Measurements from ENCODE around the gene CHRNA4. TPM values are rescaled to one million over a fixed set of nuclear protein-coding genes. Genes with fewer than 3 reads are reported as not detected.

The CHRNA4 gene
- total and polyA plus RNA-seq, 5 donors from 2014 or later: not detected

GRCh38 chr20:63316502-63316921 is 44.6 kb downstream of the CHRNA4 start:
- Mint-ChIP-seq H3K27me3 (no peaks in the 10 kb centered on the region), H3K9me3 (no peaks in the 10 kb centered on the region), H3K36me3 (no peaks in the 10 kb centered on the region), H3K4me1 (no peaks in the 10 kb centered on the region), H3K27ac (no peak overlapping the region), H3K4me3 (no peak overlapping the region)
- DNase-seq: no peak
- Histone ChIP-seq H3K9me3 (ENCODE audit: control insufficient read depth in 2 of 2, low read length in 2 of 2) (no peaks in the 10 kb centered on the region), H3K4me3 (ENCODE audit: low read depth, low read length) (no peak overlapping the region), H3K36me3 (ENCODE audit: control insufficient read depth, insufficient read depth, low read length) (no peaks in the 10 kb centered on the region), H3K27me3 (ENCODE audit: control insufficient read depth, insufficient read depth, low read length) (no peaks in the 10 kb centered on the region), H3K4me1 (ENCODE audit: control insufficient read depth, insufficient read depth, low read length, poor library complexity, severe bottlenecking) (no peaks in the 10 kb centered on the region), H3K27ac (ENCODE audit: insufficient read depth, low read length, poor library complexity, severe bottlenecking) (no peak overlapping the region)
- ATAC-seq (ENCODE audit: low read depth in 2 of 2): no peak

GRCh38 chr20:63315731-63316491 is 45.2 kb downstream of the CHRNA4 start:
- Mint-ChIP-seq H3K27ac (no peak overlapping the region), H3K9me3 (no peaks in the 10 kb centered on the region), H3K4me3 (no peak overlapping the region), H3K36me3 (no peaks in the 10 kb centered on the region), H3K27me3 (no peaks in the 10 kb centered on the region), H3K4me1 (no peaks in the 10 kb centered on the region)
- Histone ChIP-seq H3K4me3 (ENCODE audit: low read depth, low read length) (no peak overlapping the region), H3K27me3 (ENCODE audit: control insufficient read depth, insufficient read depth, low read length) (no peaks in the 10 kb centered on the region), H3K9me3 (ENCODE audit: control insufficient read depth in 2 of 2, low read length in 2 of 2) (no peaks in the 10 kb centered on the region), H3K36me3 (ENCODE audit: control insufficient read depth, insufficient read depth, low read length) (no peaks in the 10 kb centered on the region), H3K27ac (ENCODE audit: insufficient read depth, low read length, poor library complexity, severe bottlenecking) (no peak overlapping the region), H3K4me1 (ENCODE audit: control insufficient read depth, insufficient read depth, low read length, poor library complexity, severe bottlenecking) (no peaks in the 10 kb centered on the region)
- no peak for ATAC-seq (ENCODE audit: low read depth in 2 of 2)
- DNase-seq: no peak

- Mint-ChIP-seq H3K4me1 (no peaks in the 10 kb centered on the region), H3K36me3 (no peaks in the 10 kb centered on the region), H3K9me3 (no peaks in the 10 kb centered on the region), H3K27ac (no peak overlapping the region), H3K4me3 (no peak overlapping the region), H3K27me3 (no peaks in the 10 kb centered on the region)
- Histone ChIP-seq H3K36me3 (ENCODE audit: control insufficient read depth, insufficient read depth, low read length) (no peaks in the 10 kb centered on the region), H3K27ac (ENCODE audit: insufficient read depth, low read length, poor library complexity, severe bottlenecking) (no peak overlapping the region), H3K9me3 (ENCODE audit: control insufficient read depth in 2 of 2, low read length in 2 of 2) (no peaks in the 10 kb centered on the region), H3K4me1 (ENCODE audit: control insufficient read depth, insufficient read depth, low read length, poor library complexity, severe bottlenecking) (no peaks in the 10 kb centered on the region), H3K27me3 (ENCODE audit: control insufficient read depth, insufficient read depth, low read length) (no peaks in the 10 kb centered on the region), H3K4me3 (ENCODE audit: low read depth, low read length) (no peak overlapping the region)
- ATAC-seq (ENCODE audit: low read depth in 2 of 2) (no peak), DNase-seq (no peak)
These were observed 45.9 kb downstream of the CHRNA4 start for GRCh38 chr20:63315240-63315689.

- Mint-ChIP-seq H3K4me1 (no peaks in the 10 kb centered on the region), H3K36me3 (no peaks in the 10 kb centered on the region), H3K27ac (no peak overlapping the region), H3K4me3 (no peak overlapping the region), H3K27me3 (no peaks in the 10 kb centered on the region), H3K9me3 (peaks cover 0 to 1% (median 0%) of the 10 kb centered on the region in 7 donors)
- Histone ChIP-seq H3K27ac (ENCODE audit: insufficient read depth, low read length, poor library complexity, severe bottlenecking) (no peak overlapping the region), H3K4me3 (ENCODE audit: low read depth, low read length) (no peak overlapping the region), H3K36me3 (ENCODE audit: control insufficient read depth, insufficient read depth, low read length) (no peaks in the 10 kb centered on the region), H3K27me3 (ENCODE audit: control insufficient read depth, insufficient read depth, low read length) (no peaks in the 10 kb centered on the region), H3K4me1 (ENCODE audit: control insufficient read depth, insufficient read depth, low read length, poor library complexity, severe bottlenecking) (no peaks in the 10 kb centered on the region), H3K9me3 (ENCODE audit: control insufficient read depth in 2 of 2, low read length in 2 of 2) (no peaks in the 10 kb centered on the region)
- no peak for ATAC-seq (ENCODE audit: low read depth in 2 of 2)
- DNase-seq: no peak
These were observed 46.4 kb downstream of the CHRNA4 start for GRCh38 chr20:63314566-63315239.

GRCh38 chr20:63314015-63314471 is 47.1 kb downstream of the CHRNA4 start:
- peaks cover 0 to 1% (median 0%) of the 10 kb centered on the region in 7 donors for H3K9me3 Mint-ChIP-seq
- Histone ChIP-seq H3K4me1 (ENCODE audit: control insufficient read depth, insufficient read depth, low read length, poor library complexity, severe bottlenecking) (no peaks in the 10 kb centered on the region), H3K4me3 (ENCODE audit: low read depth, low read length) (no peak overlapping the region), H3K9me3 (ENCODE audit: control insufficient read depth in 2 of 2, low read length in 2 of 2) (no peaks in the 10 kb centered on the region), H3K27me3 (ENCODE audit: control insufficient read depth, insufficient read depth, low read length) (no peaks in the 10 kb centered on the region), H3K36me3 (ENCODE audit: control insufficient read depth, insufficient read depth, low read length) (no peaks in the 10 kb centered on the region), H3K27ac (ENCODE audit: insufficient read depth, low read length, poor library complexity, severe bottlenecking) (no peak overlapping the region)
- no peak for DNase-seq
- H3K27me3 Mint-ChIP-seq: no peaks in the 10 kb centered on the region
- no peaks in the 10 kb centered on the region for H3K4me1 Mint-ChIP-seq
- no peak overlapping the region for H3K4me3 Mint-ChIP-seq
- no peaks in the 10 kb centered on the region for H3K36me3 Mint-ChIP-seq
- ATAC-seq (ENCODE audit: low read depth in 2 of 2): no peak
- no peak overlapping the region for H3K27ac Mint-ChIP-seq

GRCh38 chr20:63313349-63314014 is 47.7 kb downstream of the CHRNA4 start:
- H3K36me3 ChIP-seq (ENCODE audit: control insufficient read depth, insufficient read depth, low read length): no peaks in the 10 kb centered on the region
- Mint-ChIP-seq H3K9me3 (peaks cover 0 to 1% (median 0%) of the 10 kb centered on the region in 7 donors), H3K27me3 (no peaks in the 10 kb centered on the region), H3K4me3 (no peak overlapping the region), H3K4me1 (no peaks in the 10 kb centered on the region), H3K27ac (no peak overlapping the region), H3K36me3 (no peaks in the 10 kb centered on the region)
- no peak for ATAC-seq (ENCODE audit: low read depth in 2 of 2)
- H3K27me3 ChIP-seq (ENCODE audit: control insufficient read depth, insufficient read depth, low read length): no peaks in the 10 kb centered on the region
- H3K27ac ChIP-seq (ENCODE audit: insufficient read depth, low read length, poor library complexity, severe bottlenecking): no peak overlapping the region
- no peak for DNase-seq
- H3K9me3 ChIP-seq (ENCODE audit: control insufficient read depth in 2 of 2, low read length in 2 of 2): no peaks in the 10 kb centered on the region
- no peak overlapping the region for H3K4me3 ChIP-seq (ENCODE audit: low read depth, low read length)
- H3K4me1 ChIP-seq (ENCODE audit: control insufficient read depth, insufficient read depth, low read length, poor library complexity, severe bottlenecking): no peaks in the 10 kb centered on the region

GRCh38 chr20:63312690-63313348 is 48.3 kb downstream of the CHRNA4 start:
- DNase-seq: no peak
- no peak for ATAC-seq (ENCODE audit: low read depth in 2 of 2)
- H3K27ac ChIP-seq (ENCODE audit: insufficient read depth, low read length, poor library complexity, severe bottlenecking): no peak overlapping the region
- no peaks in the 10 kb centered on the region for H3K4me1 Mint-ChIP-seq
- no peaks in the 10 kb centered on the region for H3K36me3 ChIP-seq (ENCODE audit: control insufficient read depth, insufficient read depth, low read length)
- H3K27me3 ChIP-seq (ENCODE audit: control insufficient read depth, insufficient read depth, low read length): no peaks in the 10 kb centered on the region
- no peaks in the 10 kb centered on the region for H3K9me3 ChIP-seq (ENCODE audit: control insufficient read depth in 2 of 2, low read length in 2 of 2)
- no peak overlapping the region for H3K27ac Mint-ChIP-seq
- H3K4me3 Mint-ChIP-seq: no peak overlapping the region
- H3K9me3 Mint-ChIP-seq: peaks cover 0 to 1% (median 0%) of the 10 kb centered on the region in 7 donors
- H3K36me3 Mint-ChIP-seq: no peaks in the 10 kb centered on the region
- H3K4me1 ChIP-seq (ENCODE audit: control insufficient read depth, insufficient read depth, low read length, poor library complexity, severe bottlenecking): no peaks in the 10 kb centered on the region
- no peak overlapping the region for H3K4me3 ChIP-seq (ENCODE audit: low read depth, low read length)
- H3K27me3 Mint-ChIP-seq: no peaks in the 10 kb centered on the region

Data from CD4-positive, CD25-positive, alpha-beta regulatory T cell (primary cell).